NCI-H82 treated with DMSO at 0.1 percent for 48 hours (cell line): ENCODE measurements around the gene CABS1.

ENCODE experiments used
- DNase-seq: peaks from one replicate; lab custom pipeline; 2025; ENCODE audit not compliant: unreplicated experiment; lab: John Stamatoyannopoulos, UW

Gene CABS1

GRCh38 chr4:70334681-70335080 lies at the start of gene CABS1:
CABS1 (plus strand) TSS chr4:70334981; CDS start chr4:70335040, 59 bp downstream.
- DNase-seq, result no peak

- no peak for DNase-seq
Observed at GRCh38 chr4:70288651-70289050, 46.1 kb upstream of the CABS1 start.

- no peak for DNase-seq
Observed at GRCh38 chr4:70291341-70291740, 43.4 kb upstream of the CABS1 start.

- DNase-seq, result no peak
Observed at GRCh38 chr4:70297576-70297975, 37.2 kb upstream of the CABS1 start.

GRCh38 chr4:70298051-70298450 lies 36.7 kb upstream of the CABS1 start:
- DNase-seq, result no peak

GRCh38 chr4:70299643-70300042 lies 35.1 kb upstream of the CABS1 start:
- no peak for DNase-seq

GRCh38 chr4:70300215-70300614 lies 34.6 kb upstream of the CABS1 start:
- DNase-seq, result no peak

GRCh38 chr4:70303090-70303489 lies 31.7 kb upstream of the CABS1 start:
- no peak for DNase-seq

GRCh38 chr4:70305601-70306000 lies 29.2 kb upstream of the CABS1 start:
- DNase-seq, result no peak

GRCh38 chr4:70306076-70306475 lies 28.7 kb upstream of the CABS1 start:
- peak; percentile 51 for DNase-seq

GRCh38 chr4:70313736-70314135 lies 21.0 kb upstream of the CABS1 start:
- peak; percentile 18 for DNase-seq

GRCh38 chr4:70315928-70316327 lies 18.9 kb upstream of the CABS1 start:
- no peak for DNase-seq

- DNase-seq, result no peak
Observed at GRCh38 chr4:70326052-70326451, 8.7 kb upstream of the CABS1 start.

- DNase-seq, result no peak
Observed at GRCh38 chr4:70336043-70336442, 1.3 kb downstream of the CABS1 start.

GRCh38 chr4:70337886-70338420 lies 3.2 kb downstream of the CABS1 start:
- DNase-seq, result no peak

- DNase-seq, result no peak
Observed at GRCh38 chr4:70356185-70356584, 21.4 kb downstream of the CABS1 start.

GRCh38 chr4:70359115-70359661 lies 24.4 kb downstream of the CABS1 start:
- DNase-seq, result no peak

GRCh38 chr4:70360460-70360859 lies 25.7 kb downstream of the CABS1 start, which contains the start of gene SMR3A:
SMR3A (plus strand) TSS chr4:70360760; CDS start chr4:70362116, 1,356 bp downstream.
- DNase-seq, result no peak

GRCh38 chr4:70364002-70364401 lies 29.2 kb downstream of the CABS1 start:
- no peak for DNase-seq

- no peak for DNase-seq
Observed at GRCh38 chr4:70365479-70365878, 30.7 kb downstream of the CABS1 start.

- DNase-seq, result no peak
Observed at GRCh38 chr4:70367813-70368212, 33.0 kb downstream of the CABS1 start.

GRCh38 chr4:70371987-70372386 lies 37.2 kb downstream of the CABS1 start:
- no peak for DNase-seq

- no peak for DNase-seq
Observed at GRCh38 chr4:70372760-70373159, 38.0 kb downstream of the CABS1 start.
